Keratinocyte (primary cell): ENCODE results near the gene REN. TPM values are rescaled to one million over a fixed set of nuclear protein-coding genes. Genes with fewer than 3 reads are reported as not detected.

Experiments used
- DNase-seq: peaks from one replicate; pipeline ENCODE4 v3.0.0-alpha.2; 2011; ENCODE audit warnings: low read depth, missing footprints, low spot score
- FAIRE-seq: peaks from 2 replicates; lab custom pipeline; 2011; peaks lifted over from hg19 to GRCh38; lab: Jason Lieb, UNC
- H2AFZ ChIP-seq: 2 replicates; pipeline ENCODE4 v1.6.0; 2012; ENCODE audit warnings: low read length, control low read depth, inconsistent platforms; ENCODE audit not compliant: control insufficient read depth
- H3K27ac ChIP-seq: 2 replicates; pipeline ENCODE4 v1.5.1; 2011; ENCODE audit warnings: low read length; ENCODE audit not compliant: control insufficient read depth, insufficient read depth
- H3K27me3 ChIP-seq: 3 replicates; pipeline ENCODE4 v1.6.0; 2011; ENCODE audit warnings: low read length; ENCODE audit not compliant: control insufficient read depth, insufficient read depth; ENCODE audit errors: extremely low read depth
- H3K36me3 ChIP-seq, 2 experiments: 2 replicates in 1 of 2; 3 replicates in 1 of 2; pipeline ENCODE4 v1.5.1; 2011; ENCODE audit warnings: low read length in 2 of 2, mild to moderate bottlenecking in 1 of 2; ENCODE audit not compliant: control insufficient read depth in 2 of 2, insufficient read depth in 2 of 2; ENCODE audit errors: extremely low read depth in 1 of 2
- H3K4me1 ChIP-seq: 3 replicates; pipeline ENCODE4 v1.5.1; 2011; ENCODE audit warnings: low read length; ENCODE audit not compliant: control insufficient read depth, insufficient read depth; ENCODE audit errors: extremely low read depth
- H3K4me2 ChIP-seq: 3 replicates; pipeline ENCODE4 v1.6.0; 2011; ENCODE audit warnings: low read depth, low read length; ENCODE audit not compliant: control insufficient read depth, insufficient read depth; ENCODE audit errors: extremely low read depth
- H3K4me3 ChIP-seq, 3 experiments: fragments of 200-600 bp in 1 of 3; sonication (generic) in 1 of 3; 2 replicates in 2 of 3; 3 replicates in 1 of 3; pipeline ENCODE4 v1.5.1; 2011 to 2016; ENCODE audit warnings: low read length in 3 of 3, mild to moderate bottlenecking in 3 of 3, control low read depth in 2 of 3, inconsistent platforms in 1 of 3, low read depth in 1 of 3, mixed read lengths in 1 of 3, mixed run types in 1 of 3, moderate library complexity in 1 of 3; ENCODE audit not compliant: control insufficient read depth in 2 of 3, insufficient read depth in 2 of 3; ENCODE audit errors: extremely low read depth in 1 of 3
- H3K79me2 ChIP-seq: 2 replicates; pipeline ENCODE4 v1.6.0; 2012; ENCODE audit warnings: low read length; ENCODE audit not compliant: control insufficient read depth, insufficient read depth
- H3K9ac ChIP-seq: 3 replicates; pipeline ENCODE4 v1.6.0; 2011; ENCODE audit warnings: low read length; ENCODE audit not compliant: control insufficient read depth, insufficient read depth; ENCODE audit errors: extremely low read depth
- H3K9me1 ChIP-seq: 3 replicates; pipeline ENCODE4 v1.6.0; 2011; ENCODE audit warnings: low read length; ENCODE audit not compliant: control insufficient read depth, insufficient read depth; ENCODE audit errors: extremely low read depth
- H3K9me3 ChIP-seq: 2 replicates; pipeline ENCODE4 v1.5.1; 2012; ENCODE audit warnings: low read depth, low read length; ENCODE audit not compliant: control insufficient read depth
- H4K20me1 ChIP-seq: 3 replicates; pipeline ENCODE4 v1.6.0; 2011; ENCODE audit warnings: low read length; ENCODE audit not compliant: control insufficient read depth, insufficient read depth; ENCODE audit errors: extremely low read depth
- EZH2 ChIP-seq: IDR thresholded peaks from one replicate; pipeline ENCODE4 v1.6.1; 2012; ENCODE audit warnings: inconsistent platforms, mild to moderate bottlenecking, low read length, moderate library complexity
- dilution Hi-C: fragments of 300-500 bp; cut with MboI; formaldehyde crosslinking; loops from one replicate; pipeline ENCODE4 v1.7.0; 2020; ENCODE audit warnings: low sequenced_read_pairs; ENCODE audit not compliant: extremely low pct_ligation_motif_present
- polyA plus RNA-seq, 5 experiments: library from polyadenylated mRNA; depleted of rRNA in 3 of 5; stranded (reverse) in 3 of 5; stranded (forward) in 1 of 5; unstranded in 1 of 5; fragments of >200 nt; gene quantifications; 1 replicate in 1 of 5; 2 replicates in 3 of 5; 3 replicates in 1 of 5; pipeline versions ENCODE4 v1.2.1 to v1.2.3, GENCODE V29; 2011 to 2012; ENCODE audit warnings: missing spikeins in 2 of 5, low read depth in 1 of 5, low replicate concordance in 1 of 5
- TF ChIP-seq, protein P1 (sequence below), 3 experiments: IDR thresholded peaks in 1 of 3; conservative IDR thresholded peaks in 1 of 3; optimal IDR thresholded peaks in 1 of 3; 2 replicates in 2 of 3; 3 replicates in 1 of 3; pipeline versions ENCODE3 to v1.5.1; 2011; ENCODE audit warnings: low read length in 3 of 3, mild to moderate bottlenecking in 3 of 3, moderate library complexity in 2 of 3, control low read depth in 1 of 3, inconsistent platforms in 1 of 3; ENCODE audit not compliant: insufficient read depth in 2 of 3; ENCODE audit errors: extremely low read depth in 1 of 3

The REN gene
- polyA plus RNA-seq, 1 donor (not counting 4 experiments of a cell fraction or from before 2014, with no cell fraction given), result not detected

DNA sequence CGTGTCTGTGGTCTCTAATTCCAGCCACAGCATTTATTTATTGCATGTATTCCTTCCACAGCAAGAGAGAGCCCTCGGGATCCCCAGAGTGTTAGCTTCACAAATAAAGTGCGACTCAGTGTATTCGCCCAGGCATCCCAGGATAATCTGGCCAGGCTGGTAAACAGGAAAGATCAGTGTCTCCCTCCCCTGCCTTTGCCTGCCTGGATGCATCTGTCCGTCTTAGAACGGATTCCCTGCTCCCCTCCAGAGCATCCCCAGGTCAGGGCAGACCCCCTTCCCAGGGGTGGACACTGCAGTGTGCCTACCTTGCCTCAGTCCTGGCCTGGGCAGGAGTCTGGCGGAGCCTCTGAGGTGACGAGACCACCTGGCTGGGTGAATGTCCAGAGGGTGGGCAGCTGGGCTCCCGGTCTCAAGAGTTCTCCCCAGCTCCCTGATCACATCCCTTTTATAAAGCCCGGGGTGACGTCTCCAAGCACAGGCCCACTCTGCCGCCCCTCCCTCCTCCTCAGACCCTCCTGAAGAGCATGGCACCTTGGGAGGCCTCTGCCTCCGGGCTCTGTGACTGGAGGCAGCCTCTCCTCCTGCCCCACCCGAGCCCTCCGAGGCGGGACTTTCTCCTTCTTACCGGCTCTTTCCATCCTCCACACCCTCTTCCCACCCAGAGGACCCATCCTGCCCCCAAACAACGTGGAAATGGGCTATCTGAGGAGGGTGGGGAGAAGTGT, 30.1 kb upstream of the REN start, which contains the start of gene KISS1:
Gene KISS1 (minus strand): TSS at position 424 of the 728 bp plus-strand sequence. CDS start 3,615 bp downstream, outside the sequence.
- no peak for FAIRE-seq
- H3K9ac ChIP-seq, result no peak within 1 kb of the TSS

DNA sequence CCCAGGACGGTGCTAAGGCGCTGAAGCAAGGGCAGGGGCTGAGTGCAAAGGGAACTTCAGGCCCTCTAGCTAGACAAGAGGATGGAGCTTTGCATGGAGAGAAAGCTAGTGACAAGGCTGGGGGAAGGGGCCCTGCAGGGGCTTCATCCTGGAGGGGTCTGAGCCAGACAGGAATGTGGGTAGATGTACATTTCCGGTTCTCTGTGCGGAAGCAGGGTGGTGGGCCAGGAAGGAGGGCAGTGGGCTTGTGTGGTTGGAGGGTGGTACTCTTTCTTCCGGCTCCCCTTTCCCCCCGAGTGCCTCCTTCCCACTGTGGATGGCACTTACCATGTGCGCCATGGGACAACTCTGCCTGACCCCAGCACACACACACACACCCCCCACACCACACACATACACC, 28.6 kb upstream of the REN start:
- DNase-seq (no peak), FAIRE-seq (no peak)
- Histone ChIP-seq H3K9me1 (no peaks in the 10 kb centered on the region), H3K27ac (no peak overlapping the region), H2AFZ (no peak overlapping the region), H3K27me3 (peaks cover 5% of the 10 kb centered on the region), H3K36me3 (no peaks in the 10 kb centered on the region), H4K20me1 (no peaks in the 10 kb centered on the region), H3K79me2 (no peaks in the 10 kb centered on the region), H3K4me3 (no peak overlapping the region), H3K4me2 (no peak overlapping the region), H3K9ac (no peak overlapping the region), H3K9me3 (no peaks in the 10 kb centered on the region), H3K4me1 (peaks cover 23% of the 10 kb centered on the region)
- dilution Hi-C loops, result no loop called here
- no peak for TF ChIP-seq EZH2
- TF ChIP-seq, protein P1, sequence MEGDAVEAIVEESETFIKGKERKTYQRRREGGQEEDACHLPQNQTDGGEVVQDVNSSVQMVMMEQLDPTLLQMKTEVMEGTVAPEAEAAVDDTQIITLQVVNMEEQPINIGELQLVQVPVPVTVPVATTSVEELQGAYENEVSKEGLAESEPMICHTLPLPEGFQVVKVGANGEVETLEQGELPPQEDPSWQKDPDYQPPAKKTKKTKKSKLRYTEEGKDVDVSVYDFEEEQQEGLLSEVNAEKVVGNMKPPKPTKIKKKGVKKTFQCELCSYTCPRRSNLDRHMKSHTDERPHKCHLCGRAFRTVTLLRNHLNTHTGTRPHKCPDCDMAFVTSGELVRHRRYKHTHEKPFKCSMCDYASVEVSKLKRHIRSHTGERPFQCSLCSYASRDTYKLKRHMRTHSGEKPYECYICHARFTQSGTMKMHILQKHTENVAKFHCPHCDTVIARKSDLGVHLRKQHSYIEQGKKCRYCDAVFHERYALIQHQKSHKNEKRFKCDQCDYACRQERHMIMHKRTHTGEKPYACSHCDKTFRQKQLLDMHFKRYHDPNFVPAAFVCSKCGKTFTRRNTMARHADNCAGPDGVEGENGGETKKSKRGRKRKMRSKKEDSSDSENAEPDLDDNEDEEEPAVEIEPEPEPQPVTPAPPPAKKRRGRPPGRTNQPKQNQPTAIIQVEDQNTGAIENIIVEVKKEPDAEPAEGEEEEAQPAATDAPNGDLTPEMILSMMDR (optimal IDR thresholded peaks at IDR 0.05 in 1 of 3, IDR thresholded peaks at IDR 0.05 in 1 of 3, conservative IDR thresholded peaks at IDR 0.05 in 1 of 3; ENCODE audit: extremely low read depth in 1 of 3, insufficient read depth in 2 of 3, low read length in 3 of 3), result no peak

More for the DNA sequence above, 30.1 kb upstream of the REN start, which contains the start of gene KISS1:
- no peaks in the 10 kb centered on the region for H4K20me1 ChIP-seq
- H3K9me3 ChIP-seq, result no peaks in the 10 kb centered on the region
- peak within 1 kb of the TSS; percentile 49 for H2AFZ ChIP-seq
- no peak within 1 kb of the TSS for H3K27ac ChIP-seq
- DNase-seq, result no peak
- peaks cover 20% of the 10 kb centered on the region for H3K4me1 ChIP-seq
- no peaks in the 10 kb centered on the region for H3K9me1 ChIP-seq
- peaks cover 5% of the 10 kb centered on the region for H3K27me3 ChIP-seq
- H3K4me3 ChIP-seq, result no peak within 1 kb of the TSS
- H3K4me2 ChIP-seq, result no peak within 1 kb of the TSS
- TF ChIP-seq, protein P1 (optimal IDR thresholded peaks at IDR 0.05 in 1 of 3, IDR thresholded peaks at IDR 0.05 in 1 of 3, conservative IDR thresholded peaks at IDR 0.05 in 1 of 3; ENCODE audit: extremely low read depth in 1 of 3, insufficient read depth in 2 of 3, low read length in 3 of 3), result no peak
- TF ChIP-seq EZH2, result no peak
- dilution Hi-C loops, result no loop called here
- no peaks in the 10 kb centered on the region for H3K79me2 ChIP-seq
- no peaks in the 10 kb centered on the region for H3K36me3 ChIP-seq
